HepG2 (cell line): ENCODE data around the gene ZKSCAN1. TPM values are rescaled to one million over a fixed set of nuclear protein-coding genes. Genes with fewer than 3 reads are reported as not detected.
A peak's percentile ranks its signal among the peaks of the same experiment; 100 is the strongest.

Experiments used
- ARID5B ChIP-seq: IDR thresholded peaks from 2 replicates; pipeline ENCODE4 v1.4.0; 2020; ENCODE audit warnings: mild to moderate bottlenecking, missing genetic modification reagents
- HDAC2 ChIP-seq: sonication (generic); formaldehyde crosslinking; IDR thresholded peaks from 2 replicates; pipeline ENCODE4 v1.4.0; 2020; ENCODE audit warnings: missing genetic modification reagents
- HHEX ChIP-seq: IDR thresholded peaks from 2 replicates; pipeline ENCODE4 v1.6.1; 2016; ENCODE audit warnings: control low read depth
- KMT2B ChIP-seq: IDR thresholded peaks from 2 replicates; pipeline ENCODE4 v1.6.1; 2016; ENCODE audit warnings: missing genetic modification reagents, missing compliant biosample characterization
- MAZ ChIP-seq, 2 experiments: sonication (generic) in 1 of 2; formaldehyde crosslinking in 1 of 2; IDR thresholded peaks; 2 replicates each; pipeline versions ENCODE4 v1.5.0 to v1.6.1; 2012 to 2020; ENCODE audit warnings: low read depth in 2 of 2, mild to moderate bottlenecking in 2 of 2, borderline replicate concordance in 1 of 2, improper control_type of control experiment in 1 of 2, low read length in 1 of 2, missing genetic modification reagents in 1 of 2, moderate library complexity in 1 of 2
- MEF2D ChIP-seq: sonication (generic); formaldehyde crosslinking; IDR thresholded peaks from 2 replicates; pipeline ENCODE4 v1.5.1; 2020; ENCODE audit warnings: mild to moderate bottlenecking, missing genetic modification reagents
- MEIS2 ChIP-seq: sonication (generic); formaldehyde crosslinking; IDR thresholded peaks from 2 replicates; pipeline ENCODE4 v1.9.0; 2021; ENCODE audit warnings: mild to moderate bottlenecking, missing genetic modification reagents
- PAF1 ChIP-seq: IDR thresholded peaks from 2 replicates; pipeline ENCODE4 v1.6.1; 2016; ENCODE audit warnings: missing genetic modification reagents, missing compliant biosample characterization
- POGZ ChIP-seq: sonication (generic); formaldehyde crosslinking; IDR thresholded peaks from 2 replicates; pipeline ENCODE4 v1.4.0; 2020; ENCODE audit warnings: mild to moderate bottlenecking, missing genetic modification reagents
- PRDM4 ChIP-seq: sonication (generic); formaldehyde crosslinking; IDR thresholded peaks from 2 replicates; pipeline ENCODE4 v1.9.0; 2021; ENCODE audit warnings: missing genetic modification reagents, borderline replicate concordance
- SAFB2 ChIP-seq: sonication (generic); formaldehyde crosslinking; IDR thresholded peaks from 2 replicates; pipeline ENCODE4 v1.5.1; 2020; ENCODE audit warnings: missing genetic modification reagents, low read depth, mild to moderate bottlenecking, borderline replicate concordance
- SSRP1 ChIP-seq: IDR thresholded peaks from 2 replicates; pipeline ENCODE4 v1.6.1; 2016; ENCODE audit warnings: control low read depth
- SYNCRIP ChIP-seq: fragments of 200-400 bp; formaldehyde crosslinking; IDR thresholded peaks from 2 replicates; pipeline ENCODE4 v1.6.1; 2018; ENCODE audit warnings: mild to moderate bottlenecking, low read depth, low read length; ENCODE audit not compliant: insufficient read depth
- TP53 ChIP-seq: sonication (generic); formaldehyde crosslinking; conservative IDR thresholded peaks from 2 replicates; pipeline ENCODE4 v1.4.0; 2020; ENCODE audit warnings: missing genetic modification reagents
- ZBTB33 ChIP-seq: sonication (generic); formaldehyde crosslinking; IDR thresholded peaks from 2 replicates; pipeline ENCODE4 v1.4.0; 2020; ENCODE audit warnings: missing genetic modification reagents
- ZBTB37 ChIP-seq: sonication (generic); formaldehyde crosslinking; IDR thresholded peaks from 2 replicates; pipeline ENCODE4 v1.4.0; 2020; ENCODE audit warnings: mild to moderate bottlenecking, missing genetic modification reagents
- ZFP36L2 ChIP-seq: sonication (generic); formaldehyde crosslinking; IDR thresholded peaks from 2 replicates; pipeline ENCODE4 v1.4.0; 2020; ENCODE audit warnings: missing genetic modification reagents
- ZNF543 ChIP-seq: sonication (generic); formaldehyde crosslinking; IDR thresholded peaks from 2 replicates; pipeline ENCODE4 v1.4.0; 2020; ENCODE audit warnings: mild to moderate bottlenecking, missing genetic modification reagents
- ZNF644 ChIP-seq: IDR thresholded peaks from 2 replicates; pipeline ENCODE4 v1.6.1; 2016; ENCODE audit warnings: low read depth
- ZNF660 ChIP-seq: sonication (generic); formaldehyde crosslinking; IDR thresholded peaks from 2 replicates; pipeline ENCODE4 v1.5.1; 2020; ENCODE audit warnings: mild to moderate bottlenecking, low read depth, missing genetic modification reagents, borderline replicate concordance
- ZSCAN30 ChIP-seq: sonication (generic); formaldehyde crosslinking; IDR thresholded peaks from 2 replicates; pipeline ENCODE4 v1.5.0; 2020; ENCODE audit warnings: mild to moderate bottlenecking, missing genetic modification reagents
- polyA plus RNA-seq, 8 experiments: library from polyadenylated mRNA; depleted of rRNA in 3 of 8; stranded (reverse) in 7 of 8; unstranded in 1 of 8; fragments of >200 nt; fragmentation: Illumina TruSeq in 4 of 8; extraction: Trizol in 4 of 8; gene quantifications; 2 replicates each; pipeline versions ENCODE4 v1.2.1 to v1.2.3, GENCODE V29; 2011 to 2016; ENCODE audit warnings: low read depth in 4 of 8, missing spikeins in 1 of 8, mixed read lengths in 1 of 8; ENCODE audit not compliant: insufficient read depth in 1 of 8
- total RNA-seq, 5 experiments: library from RNA; depleted of rRNA; stranded (reverse); fragments of >200 nt; fragmentation: Illumina TruSeq; extraction: Trizol; gene quantifications; 2 replicates each; pipeline ENCODE4 v1.2.3, GENCODE V29; 2016; ENCODE audit warnings: low read depth in 1 of 5

Gene ZKSCAN1
- total and polyA plus RNA-seq, 2 of the 13 experiments (the other 11 are each of a cell fraction or from before 2014, with no cell fraction given): 46.4 to 60.6 TPM

- 0 out of 2 replicates have a peak, but pooled peaks have one; percentile 54 for TF ChIP-seq ZNF543 (CRISPR knock-in tag)
- TF ChIP-seq ARID5B (CRISPR knock-in tag): peak; percentile 73
- no peak for TF ChIP-seq PRDM4 (CRISPR knock-in tag)
- TF ChIP-seq ZSCAN30 (CRISPR knock-in tag): no peak
- TF ChIP-seq MEIS2: no peak
- no peak for TF ChIP-seq ZNF660 (CRISPR knock-in tag)
- TF ChIP-seq POGZ (CRISPR knock-in tag): no peak
- TF ChIP-seq SAFB2 (CRISPR knock-in tag): no peak
- peak; percentile 79; the same call in 1 of the 2 replicates for TF ChIP-seq SSRP1 (CRISPR knock-in tag)
- no peak for TF ChIP-seq MEF2D (CRISPR knock-in tag)
- no peak for TF ChIP-seq SYNCRIP
- no peak for TF ChIP-seq ZFP36L2 (CRISPR knock-in tag)
- TF ChIP-seq HDAC2 (CRISPR knock-in tag): peak; percentile 66; the same call in 1 of the 2 replicates
- TF ChIP-seq MAZ (IDR thresholded peaks at IDR 0.05; ENCODE audit: borderline replicate concordance, low read depth, low read length): 0 out of 2 replicates have a peak, but pooled peaks have one; percentile 40
- no peak for TF ChIP-seq MAZ (CRISPR knock-in tag; IDR thresholded peaks at IDR 0.05; ENCODE audit: low read depth)
- TF ChIP-seq HHEX (CRISPR knock-in tag): no peak
- no peak for TF ChIP-seq PAF1 (CRISPR knock-in tag)
- no peak for TF ChIP-seq TP53 (CRISPR knock-in tag)
- no peak for TF ChIP-seq KMT2B (CRISPR knock-in tag)
- TF ChIP-seq ZBTB33 (CRISPR knock-in tag): no peak
- no peak for TF ChIP-seq ZNF644 (CRISPR knock-in tag)
- no peak for TF ChIP-seq ZBTB37 (CRISPR knock-in tag)
These were observed 63.7 kb downstream of the ZKSCAN1 start (continued) for GRCh38 chr7:100079024-100079560.
